GM18868 (cell line): ENCODE data around the gene LRRC45.

Experiments
- ATAC-seq: cut with Tn5 transposase; IDR thresholded peaks from one replicate; pipeline ENCODE4 v1.9.1; 2021; ENCODE audit warnings: mild to moderate bottlenecking, moderate library complexity; ENCODE audit not compliant: unreplicated experiment

The LRRC45 gene

DNA sequence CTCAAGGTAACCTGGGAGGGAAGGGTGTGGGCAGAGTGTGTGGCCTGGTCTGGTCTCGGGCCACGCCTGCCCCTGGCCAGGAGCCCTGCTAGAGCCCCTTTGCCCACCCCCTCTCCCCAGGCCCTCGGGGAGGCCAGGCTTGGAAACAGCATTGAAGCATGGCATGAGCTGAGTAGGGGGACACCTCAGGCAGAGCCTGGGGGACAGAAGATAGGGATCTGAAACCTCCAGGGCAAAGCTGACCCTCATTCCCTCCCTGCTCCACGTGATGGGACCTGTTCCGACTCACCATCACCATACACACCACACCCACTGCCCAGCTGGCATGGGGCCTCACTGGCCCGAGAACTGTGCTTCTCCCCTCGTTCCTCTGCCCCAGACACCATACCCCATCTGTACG lies 26.0 kb downstream of the LRRC45 start:
- no peak for ATAC-seq

DNA sequence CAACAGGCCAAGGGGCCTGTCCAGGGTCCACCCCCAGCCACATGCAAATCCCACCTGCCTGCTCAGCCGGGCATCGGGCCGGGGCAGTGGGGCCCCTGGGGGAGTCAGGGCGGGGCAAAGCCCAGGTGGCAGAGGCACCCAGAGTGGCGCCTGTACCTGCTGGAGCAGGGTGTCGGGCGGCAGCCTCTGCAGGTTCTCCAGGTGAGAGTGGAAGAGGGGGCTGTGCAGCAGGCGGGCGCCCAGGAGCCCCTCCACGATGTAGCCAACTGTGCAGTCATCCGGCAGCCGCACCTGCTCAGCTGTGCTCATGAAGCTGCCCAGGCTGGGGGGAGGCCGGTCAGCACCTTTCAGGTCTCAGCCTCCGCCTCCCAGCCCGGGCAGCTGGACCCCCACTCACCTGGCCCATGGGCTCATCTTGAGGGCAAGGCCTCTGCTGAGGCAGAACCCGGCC lies 26.4 kb downstream of the LRRC45 start:
- no peak for ATAC-seq

DNA sequence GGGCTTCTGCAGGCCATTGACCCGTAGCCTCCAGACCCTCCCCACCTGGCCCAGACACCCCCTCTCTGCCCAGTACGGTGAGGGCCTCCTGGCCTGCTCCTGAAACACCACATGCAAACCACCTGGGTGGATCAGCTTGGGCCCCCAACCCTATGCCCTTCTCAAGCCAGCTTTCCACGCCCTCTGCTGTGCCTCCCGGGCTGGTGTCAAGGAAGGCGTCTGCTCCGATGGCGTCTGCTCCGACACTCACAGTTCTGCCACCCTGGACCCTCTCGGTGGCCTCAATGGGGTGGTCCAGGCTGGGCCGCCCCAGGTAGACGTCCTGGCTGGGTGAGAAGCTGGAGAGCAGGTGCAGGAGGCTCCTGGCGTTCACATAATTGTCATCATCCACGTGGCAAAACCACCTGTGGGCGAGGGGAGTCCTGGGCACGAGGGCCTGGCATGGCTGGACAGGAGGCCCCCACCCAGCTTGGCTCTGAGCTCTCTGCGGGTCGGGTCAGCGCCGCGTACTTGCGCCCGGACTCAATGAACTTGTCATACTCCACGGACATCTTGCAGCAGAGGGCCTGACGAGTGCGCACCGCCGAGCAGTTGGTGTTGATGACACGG lies 27.2 kb downstream of the LRRC45 start:
- no peak for ATAC-seq

DNA sequence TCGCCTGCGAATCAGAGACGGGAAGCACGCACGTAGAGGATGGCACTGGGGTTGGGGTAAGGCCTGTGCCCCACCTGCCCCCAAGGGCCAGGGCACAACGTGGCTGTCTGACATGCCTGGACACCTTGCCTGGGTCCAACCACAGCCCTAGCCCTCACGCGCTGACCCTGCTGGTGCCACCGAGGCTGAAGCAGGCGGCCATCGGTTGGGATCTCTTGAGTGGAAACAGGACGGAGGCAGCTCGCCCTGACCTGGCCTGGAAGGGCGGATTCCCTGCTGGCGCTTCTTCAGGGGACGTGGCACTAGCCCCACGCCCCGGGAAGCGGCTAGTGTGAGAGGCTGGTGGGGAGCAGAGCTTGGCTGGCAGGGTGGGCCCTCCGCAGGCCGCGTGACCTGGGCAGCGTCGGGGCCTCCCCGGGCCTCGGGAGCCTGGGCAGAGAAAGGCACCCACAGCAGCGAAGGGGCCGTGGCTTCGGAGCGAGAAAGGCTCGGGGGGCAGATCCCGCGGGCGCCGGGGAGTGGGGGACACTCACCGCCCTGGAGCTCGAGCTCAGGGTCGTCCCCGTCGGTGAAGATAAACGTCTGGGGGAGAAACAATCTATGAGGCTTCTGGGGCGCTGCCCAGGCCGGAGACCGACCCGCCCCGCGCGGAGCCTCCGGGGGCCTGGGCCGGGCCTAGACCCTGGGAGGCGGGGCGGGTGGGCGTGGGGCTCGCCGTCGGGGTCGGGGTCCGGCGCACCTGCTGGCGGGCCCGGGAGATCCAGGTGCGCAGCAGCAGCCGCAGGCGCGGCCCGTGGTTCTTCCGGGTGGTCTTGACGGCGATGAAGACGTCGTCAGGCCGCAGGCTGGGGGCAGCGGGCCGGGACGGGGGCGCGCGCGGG lies 27.9 kb downstream of the LRRC45 start:
- ATAC-seq: no peak

DNA sequence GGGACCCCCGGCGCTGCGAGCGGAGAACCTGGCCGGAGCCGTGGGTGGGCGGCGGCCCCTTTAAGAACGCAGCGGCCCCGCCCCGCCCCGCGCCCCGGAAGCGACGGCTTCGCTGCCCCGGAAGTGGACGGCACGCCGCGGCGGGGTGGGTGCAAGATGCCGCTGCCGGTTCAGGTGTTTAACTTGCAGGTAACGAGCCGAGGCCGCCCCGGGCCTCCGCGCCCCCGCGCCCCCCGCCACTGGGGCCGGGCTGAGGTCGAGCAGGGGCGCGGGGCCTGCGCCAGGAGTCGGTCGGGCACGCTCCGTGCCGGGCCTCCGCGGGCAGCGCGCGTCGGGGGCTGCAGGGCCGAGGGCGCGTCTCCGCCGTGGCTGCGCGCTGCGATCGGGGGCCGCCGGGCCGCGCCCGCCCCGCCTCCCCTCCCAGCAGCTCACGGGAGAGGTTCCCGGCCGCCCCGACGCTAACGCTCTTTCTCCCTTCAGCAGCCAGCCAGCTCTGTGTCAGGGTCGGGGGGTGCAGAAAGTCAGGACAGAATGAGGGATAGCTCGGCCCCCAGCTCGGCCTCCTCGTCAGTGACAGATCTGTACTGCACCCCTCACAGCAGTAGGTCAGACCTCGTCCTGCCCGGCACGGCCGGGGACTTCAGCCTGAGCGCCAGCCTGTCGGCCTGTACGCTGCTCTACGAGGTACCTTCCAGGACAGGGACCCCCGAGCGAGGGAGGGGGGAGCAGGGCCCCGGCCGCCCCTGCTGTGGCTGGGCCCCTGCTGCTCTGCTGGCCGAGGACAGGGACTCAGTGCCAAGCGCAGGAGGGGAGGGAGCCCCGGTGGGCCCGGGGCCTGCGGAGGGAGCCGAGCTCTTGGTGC lies 28.9 kb downstream of the LRRC45 start, which contains the start of the genes GPS1 and RFNG:
GPS1 (plus strand) TSS at position 123 of the 862 bp plus-strand sequence; CDS start at position 157, 34 bp downstream.
RFNG (minus strand) TSS at position 36 of the 862 bp plus-strand sequence. CDS start 45 bp downstream, outside the sequence.
- ATAC-seq: no peak

DNA sequence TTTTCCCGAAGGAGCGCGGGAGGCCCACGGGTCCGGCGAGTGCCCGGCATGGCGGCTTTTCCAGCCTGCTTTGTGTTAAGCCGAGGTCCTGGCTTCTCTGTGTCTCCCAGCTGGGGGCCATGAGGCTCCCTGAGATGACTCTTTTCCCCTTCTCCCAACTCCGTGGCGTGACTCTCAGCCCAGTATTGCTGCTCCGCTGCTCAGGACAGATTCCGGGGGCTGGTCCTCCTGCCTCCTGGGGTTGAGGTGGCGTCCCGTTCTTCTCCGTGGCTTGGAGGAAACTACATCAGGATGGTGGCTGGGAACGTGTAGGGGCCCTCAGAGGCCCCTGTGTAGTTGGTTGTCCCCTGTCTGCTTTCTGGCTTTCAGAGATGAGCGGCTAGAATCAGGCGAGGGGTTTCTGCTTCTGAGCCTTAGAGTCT lies 29.5 kb downstream of the LRRC45 start:
- ATAC-seq: no peak

DNA sequence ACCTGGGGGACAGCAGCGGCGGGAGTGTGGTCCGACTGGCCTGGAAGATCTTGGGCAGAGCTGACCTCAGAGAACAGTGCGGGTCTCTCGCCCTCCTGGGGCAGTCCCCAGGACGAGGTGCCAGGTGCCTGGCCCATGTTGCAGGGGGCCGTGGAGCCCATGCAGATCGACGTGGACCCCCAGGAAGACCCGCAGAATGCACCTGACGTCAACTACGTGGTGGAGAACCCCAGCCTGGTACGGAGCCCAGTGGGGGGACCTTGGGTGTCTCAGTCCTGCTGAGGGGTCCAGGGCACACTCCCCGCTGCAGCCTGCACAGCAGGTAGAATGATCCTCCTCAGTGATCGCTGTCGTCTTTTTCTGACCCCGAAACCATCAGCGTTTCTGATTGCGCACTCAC lies 30.0 kb downstream of the LRRC45 start:
- ATAC-seq: no peak

DNA sequence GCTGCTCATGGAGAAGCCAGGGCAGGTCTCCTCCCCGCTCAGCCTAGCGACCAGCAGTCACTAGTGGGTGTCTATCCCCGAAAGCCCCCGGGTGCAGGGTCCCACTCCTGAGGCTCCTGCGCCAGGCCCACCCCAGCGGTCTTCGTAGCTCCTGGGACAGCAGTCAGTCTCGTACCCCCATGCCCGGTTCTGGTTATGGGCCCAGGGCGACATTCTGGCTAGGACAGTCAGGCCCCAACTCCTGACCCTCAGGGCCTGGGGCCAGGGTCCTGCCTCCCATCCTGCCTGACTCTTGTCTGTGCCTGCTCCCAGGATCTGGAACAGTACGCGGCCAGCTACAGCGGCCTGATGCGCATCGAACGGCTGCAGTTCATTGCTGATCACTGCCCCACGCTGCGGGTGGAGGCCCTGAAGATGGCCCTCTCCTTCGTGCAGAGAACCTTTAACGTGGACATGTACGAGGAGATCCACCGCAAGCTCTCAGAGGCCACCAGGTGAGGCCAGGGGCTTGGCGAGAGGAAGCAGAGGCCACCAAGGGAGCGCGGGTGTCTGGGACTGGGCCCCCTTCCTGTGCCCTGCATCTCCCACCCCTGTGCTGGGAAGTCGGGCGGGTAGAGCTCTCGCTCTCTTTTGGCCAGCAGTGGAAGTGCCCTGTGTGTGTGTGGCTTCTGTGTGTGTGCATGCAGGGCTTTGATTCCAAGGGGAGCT lies 30.6 kb downstream of the LRRC45 start:
- no peak for ATAC-seq

DNA sequence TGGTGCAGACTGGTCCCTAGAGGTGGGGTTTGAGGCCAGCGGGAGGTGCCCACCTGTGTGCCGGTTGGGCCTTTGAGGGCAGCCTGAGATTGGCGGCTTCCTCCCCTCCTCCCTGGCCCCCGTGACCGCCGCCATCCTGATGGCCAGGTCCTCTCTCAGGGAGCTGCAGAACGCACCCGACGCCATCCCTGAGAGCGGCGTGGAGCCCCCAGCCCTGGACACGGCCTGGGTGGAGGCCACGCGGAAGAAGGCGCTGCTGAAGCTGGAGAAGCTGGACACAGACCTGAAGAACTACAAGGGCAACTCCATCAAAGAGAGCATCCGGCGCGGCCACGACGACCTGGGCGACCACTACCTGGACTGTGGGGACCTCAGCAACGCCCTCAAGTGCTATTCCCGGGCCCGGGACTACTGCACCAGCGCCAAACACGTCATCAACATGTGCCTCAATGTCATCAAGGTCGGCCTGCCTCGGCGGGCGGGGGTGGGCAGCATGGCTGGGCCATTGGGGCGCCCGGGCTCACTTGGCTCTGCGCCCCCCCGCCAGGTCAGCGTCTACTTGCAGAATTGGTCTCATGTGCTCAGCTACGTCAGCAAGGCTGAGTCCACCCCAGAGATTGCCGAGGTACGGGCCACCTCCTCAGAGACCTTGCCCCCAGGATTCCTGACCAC lies 31.4 kb downstream of the LRRC45 start:
- no peak for ATAC-seq

DNA sequence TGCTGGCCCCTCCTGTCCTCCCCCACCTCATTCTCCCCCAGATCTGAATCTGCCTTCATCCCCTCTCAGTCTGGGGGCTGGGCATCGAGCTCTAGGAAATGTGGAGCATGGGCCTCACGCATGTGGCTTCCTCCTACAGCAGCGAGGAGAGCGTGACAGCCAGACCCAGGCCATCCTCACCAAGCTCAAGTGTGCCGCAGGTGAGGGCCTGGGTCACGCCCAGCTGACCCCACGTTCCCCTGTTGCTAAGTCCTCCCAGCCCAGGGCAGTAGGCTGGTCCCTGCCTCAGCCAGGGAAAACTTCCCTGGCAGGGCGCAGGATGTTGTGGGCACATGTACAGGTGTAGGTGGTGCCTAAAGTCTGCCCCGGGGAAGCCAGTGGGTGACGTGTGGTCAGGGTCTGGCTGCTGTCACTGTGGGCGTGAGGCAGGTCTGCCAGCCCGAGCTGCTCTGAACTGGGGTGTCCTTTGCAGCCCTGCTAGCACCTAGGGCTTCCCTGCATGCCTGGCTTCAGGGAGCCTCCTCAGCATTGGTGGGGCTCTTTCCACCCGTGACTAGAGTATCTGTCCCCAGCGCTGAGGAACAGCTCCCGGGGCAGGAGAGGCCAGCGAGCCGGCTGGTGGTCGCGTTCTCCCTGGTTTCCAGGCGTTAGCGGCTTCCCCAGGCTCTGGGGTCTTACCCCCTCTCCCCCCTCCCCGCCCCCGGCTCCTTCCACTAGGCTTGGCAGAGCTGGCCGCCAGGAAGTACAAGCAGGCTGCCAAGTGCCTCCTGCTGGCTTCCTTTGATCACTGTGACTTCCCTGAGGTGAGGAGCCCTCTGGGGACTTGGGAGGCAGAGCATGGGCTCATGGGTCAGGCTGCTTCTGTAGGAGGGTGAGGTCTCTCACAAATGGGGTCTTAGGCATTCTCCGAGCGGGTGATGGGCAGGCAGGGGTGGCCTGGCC lies 32.2 kb downstream of the LRRC45 start:
- ATAC-seq: no peak

DNA sequence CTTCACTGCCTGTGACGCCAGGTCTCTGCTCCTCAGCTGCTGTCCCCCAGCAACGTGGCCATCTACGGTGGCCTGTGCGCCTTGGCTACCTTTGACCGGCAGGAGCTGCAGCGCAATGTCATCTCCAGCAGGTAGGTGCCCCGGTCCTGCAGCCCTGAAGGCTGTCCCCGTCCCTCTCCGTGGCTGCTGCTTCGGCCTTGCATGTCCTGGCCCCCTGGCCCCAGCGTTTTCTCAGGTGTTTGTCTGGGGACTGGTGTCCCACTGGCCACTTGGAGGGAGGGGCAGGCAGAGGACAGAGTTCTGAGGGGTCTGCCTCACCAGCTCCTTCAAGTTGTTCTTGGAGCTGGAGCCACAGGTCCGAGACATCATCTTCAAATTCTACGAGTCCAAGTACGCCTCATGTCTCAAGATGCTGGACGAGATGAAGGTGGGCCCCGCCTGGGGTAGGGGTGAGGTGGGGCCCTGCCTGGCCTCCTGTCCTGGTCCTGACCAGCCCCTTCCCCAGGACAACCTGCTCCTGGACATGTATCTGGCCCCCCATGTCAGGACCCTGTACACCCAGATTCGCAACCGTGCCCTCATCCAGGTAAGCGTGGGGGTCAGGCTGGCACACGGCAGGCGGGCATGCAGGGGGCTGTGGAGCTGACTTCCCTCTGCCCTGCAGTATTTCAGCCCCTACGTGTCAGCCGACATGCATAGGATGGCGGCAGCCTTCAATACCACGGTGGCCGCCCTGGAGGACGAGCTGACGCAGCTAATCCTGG lies 33.0 kb downstream of the LRRC45 start:
- ATAC-seq: no peak

DNA sequence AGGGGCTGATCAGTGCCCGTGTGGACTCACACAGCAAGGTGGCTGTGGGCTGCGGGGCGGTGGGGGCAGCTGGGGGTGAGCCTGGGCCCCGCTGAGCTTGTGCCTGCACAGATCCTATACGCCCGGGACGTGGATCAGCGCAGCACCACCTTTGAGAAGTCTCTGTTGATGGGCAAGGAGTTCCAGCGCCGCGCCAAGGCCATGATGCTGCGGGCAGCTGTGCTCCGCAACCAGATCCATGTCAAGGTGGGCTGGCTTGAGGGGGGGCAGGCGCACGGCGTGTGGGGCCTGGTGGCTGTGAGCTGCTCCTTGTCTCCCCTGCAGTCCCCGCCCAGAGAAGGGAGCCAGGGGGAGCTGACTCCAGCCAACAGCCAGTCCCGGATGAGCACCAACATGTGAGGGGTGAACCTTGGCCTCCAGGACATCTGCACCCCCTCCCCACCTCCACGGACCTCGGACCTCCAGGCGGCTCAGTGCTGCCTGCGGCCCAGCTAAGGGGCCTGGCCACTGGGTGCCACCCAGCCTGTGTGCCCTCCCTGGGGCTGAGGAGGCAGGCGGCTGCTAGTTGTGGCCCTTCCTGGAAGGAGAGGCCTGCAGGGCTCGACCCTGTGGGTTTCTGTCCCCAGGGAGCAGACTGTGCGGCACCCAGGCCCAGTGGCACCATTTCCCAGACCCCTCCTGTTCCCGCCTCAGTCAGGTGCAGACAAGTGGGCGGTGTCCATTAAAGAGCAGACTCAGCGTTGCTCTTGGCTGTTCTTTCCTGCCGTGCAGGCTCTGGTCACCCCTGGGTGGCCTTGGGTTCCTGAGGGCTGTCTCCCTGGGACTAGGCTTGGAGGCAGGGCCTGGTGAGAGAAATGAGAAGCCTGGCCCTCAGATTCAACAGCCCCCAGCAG lies 33.9 kb downstream of the LRRC45 start:
- ATAC-seq: no peak

DNA sequence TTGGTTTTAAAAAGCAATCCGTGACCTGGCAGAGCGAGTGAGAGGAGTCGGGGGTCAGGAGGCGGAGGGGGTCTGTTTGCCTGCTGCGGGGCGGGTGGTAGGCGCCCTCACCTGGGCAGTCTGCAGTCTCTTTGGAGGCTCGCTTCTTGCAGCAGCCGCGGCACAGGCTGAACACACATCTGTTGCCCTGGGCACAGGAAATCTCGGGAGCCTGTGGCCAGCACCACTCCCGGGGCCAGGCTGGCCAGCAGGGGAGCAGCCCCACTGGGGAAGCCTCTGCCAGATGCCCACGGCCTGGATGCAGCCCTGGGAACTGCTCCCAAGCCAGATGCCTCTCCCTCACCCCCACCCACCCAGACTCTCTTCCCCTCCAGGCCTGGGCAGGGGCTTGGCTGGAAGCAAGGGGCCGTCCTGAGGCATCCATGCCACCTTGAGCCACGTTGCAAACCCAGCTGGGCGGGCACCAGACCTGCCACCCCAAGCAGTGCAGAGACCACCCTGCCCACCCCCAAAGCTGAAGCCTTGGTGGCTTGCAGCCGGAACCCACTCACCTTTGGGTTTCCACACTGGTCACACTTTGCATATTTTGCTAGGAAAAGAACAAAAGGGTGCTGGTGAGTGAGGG lies 35.2 kb downstream of the LRRC45 start:
- ATAC-seq: no peak

DNA sequence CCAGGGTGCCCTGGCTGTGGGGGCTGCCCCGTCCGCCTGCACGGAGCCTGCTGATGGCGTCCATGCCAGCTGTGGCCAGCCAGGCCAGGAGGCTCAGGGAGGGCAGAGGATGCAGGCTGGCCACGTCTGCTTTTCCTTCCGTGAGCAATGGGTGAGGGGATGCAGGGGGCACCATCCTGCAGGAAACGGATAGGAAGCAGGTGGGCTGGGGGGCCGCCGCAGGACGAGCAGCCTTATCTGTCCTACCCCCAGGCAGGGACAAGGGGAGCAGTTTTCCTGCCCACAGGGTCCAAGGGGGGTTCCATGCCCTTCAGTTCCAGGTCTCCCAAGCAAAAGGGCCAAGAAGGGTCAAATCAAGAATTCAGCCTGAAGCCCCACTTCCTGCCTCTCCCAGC lies 35.7 kb downstream of the LRRC45 start:
- ATAC-seq: no peak

DNA sequence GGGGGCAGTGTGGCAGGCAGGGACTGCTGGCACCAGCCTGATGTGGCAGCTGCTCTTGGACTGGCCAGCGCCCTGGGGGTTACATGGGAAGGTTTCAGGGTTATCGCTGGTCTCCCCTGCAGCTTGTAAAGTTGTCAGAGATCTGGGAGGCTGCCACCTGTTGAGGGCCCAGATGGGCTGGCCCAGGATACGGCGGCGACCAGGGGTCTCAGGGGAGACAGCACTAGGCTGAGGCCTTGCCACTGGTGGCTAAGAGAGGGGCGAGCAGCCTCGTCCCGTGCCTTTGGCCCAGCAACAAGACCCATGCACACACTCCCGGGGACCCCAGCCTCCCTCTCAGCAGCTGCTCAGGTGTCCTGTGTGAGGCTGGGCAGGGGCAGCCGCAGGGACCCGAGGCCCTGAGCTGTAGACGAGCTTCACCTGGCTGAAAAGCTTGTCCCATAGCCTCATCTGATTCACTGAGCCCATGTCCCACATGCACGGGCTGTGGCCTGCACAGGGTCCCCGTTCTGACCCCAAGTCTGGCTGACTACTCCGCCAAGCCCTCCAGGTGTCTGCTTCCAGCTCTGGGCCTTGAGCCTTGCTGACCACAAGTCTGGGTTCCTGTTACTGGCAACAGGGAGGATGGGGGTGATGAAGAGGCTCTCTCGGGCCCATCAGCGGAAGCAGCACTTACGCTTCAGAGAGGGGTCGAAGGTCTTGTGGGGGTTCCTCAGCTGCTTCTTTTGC lies 36.3 kb downstream of the LRRC45 start:
- no peak for ATAC-seq

DNA sequence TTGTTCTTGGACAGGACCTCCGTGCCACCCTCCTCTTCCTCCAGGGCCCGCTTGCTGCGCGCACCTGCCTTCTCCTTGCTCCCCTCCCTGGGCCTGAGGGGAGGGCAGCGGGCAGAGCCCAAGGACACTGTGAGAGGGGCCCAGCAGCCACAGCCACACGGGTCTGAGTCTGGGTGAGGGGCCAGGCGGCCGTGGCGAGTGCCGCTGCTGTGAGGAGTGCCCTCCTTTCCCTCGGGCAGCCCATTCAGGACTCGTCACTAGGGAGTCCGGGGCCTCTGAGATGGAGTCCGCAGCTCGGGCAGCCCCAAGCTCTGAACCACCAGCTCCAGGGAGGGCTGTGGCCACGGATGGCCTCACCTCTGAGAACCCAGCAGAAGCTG lies 36.9 kb downstream of the LRRC45 start:
- ATAC-seq: no peak
